K562 (cell line): ENCODE measurements around the gene TMEM204. TPM values are rescaled to one million over a fixed set of nuclear protein-coding genes. Genes with fewer than 3 reads are reported as not detected.
A peak's percentile ranks its signal among the peaks of the same experiment; 100 is the strongest.

Experiments used
- ATAC-seq: fragments of 200-7000 bp; cut with Tn5 transposase; 3 replicates; pipeline ENCODE4 v1.9.1; 2020; ENCODE audit warnings: moderate library complexity
- BruUV-seq: library from RNA; stranded (reverse); fragments of 400-500 nt; replicated peaks from 2 replicates; lab custom pipeline; 2021; lab: Mats Ljungman, UMichigan
- CTCF ChIA-PET: fragments of 300-600 bp; formaldehyde crosslinking; extraction: SDS; loops from one replicate; lab custom pipeline; 2021; ENCODE audit warnings: low intra/inter-chr PET ratio; lab: Yijun Ruan, JAX
- POLR2A ChIA-PET: fragments of 300-600, 350-650 bp; sonication (Branson Sonifier 250); formaldehyde crosslinking; extraction: SDS; loops from one replicate; lab custom pipeline; 2021; ENCODE audit warnings: antibody characterized with exemption, inconsistent platforms; lab: Yijun Ruan, JAX
- DNase-seq, 4 experiments: peaks; one replicate each; pipeline versions ENCODE4 v3.0.0 to v3.0.0-alpha.2; 2011 to 2018; ENCODE audit warnings: low spot score in 3 of 4, mixed read lengths in 3 of 4; ENCODE audit errors: extremely low read depth in 1 of 4
- FAIRE-seq: peaks from 2 replicates; lab custom pipeline; 2011; peaks lifted over from hg19 to GRCh38; lab: Jason Lieb, UNC
- H2AFZ ChIP-seq: 2 replicates; pipeline ENCODE4 v1.6.0; 2011; ENCODE audit warnings: low read depth, low read length, control low read depth, inconsistent platforms
- H3K27ac ChIP-seq: fragments of 200-600 bp; 3 replicates; pipeline ENCODE4 v1.8.0; 2011; ENCODE audit warnings: low read depth, mild to moderate bottlenecking, control low read depth, inconsistent platforms, low read length, moderate library complexity, mixed read lengths; ENCODE audit errors: extremely low read depth
- H3K27me3 ChIP-seq, 2 experiments: fragments of 300-600 bp in 1 of 2; 2 replicates in 1 of 2; 3 replicates in 1 of 2; pipeline versions ENCODE4 v1.6.0 to v1.8.0; 2011; ENCODE audit warnings: inconsistent platforms in 2 of 2, low read length in 2 of 2, mild to moderate bottlenecking in 1 of 2, mixed read lengths in 1 of 2, moderate library complexity in 1 of 2; ENCODE audit not compliant: control insufficient read depth in 2 of 2, insufficient read depth in 2 of 2
- H3K36me3 ChIP-seq: fragments of 300-600 bp; 3 replicates; pipeline ENCODE4 v1.8.0; 2011; ENCODE audit warnings: mild to moderate bottlenecking, low read length, inconsistent platforms; ENCODE audit not compliant: control insufficient read depth, insufficient read depth
- H3K4me1 ChIP-seq, 2 experiments: fragments of 200-600 bp in 1 of 2; replicated peaks in 1 of 2; 2 replicates in 1 of 2; 3 replicates in 1 of 2; pipeline versions ENCODE4 v1.5.1 to v1.8.0; 2011; ENCODE audit warnings: inconsistent platforms in 2 of 2, low read length in 2 of 2, mild to moderate bottlenecking in 1 of 2, mixed read lengths in 1 of 2, moderate library complexity in 1 of 2; ENCODE audit not compliant: control insufficient read depth in 2 of 2, insufficient read depth in 2 of 2
- H3K4me2 ChIP-seq: 2 replicates; pipeline ENCODE4 v1.6.1; 2011; ENCODE audit warnings: low read length, control low read depth, inconsistent platforms, mixed read lengths; ENCODE audit not compliant: insufficient read depth
- H3K4me3 ChIP-seq: fragments of 200-600 bp; sonication (generic), shearing (Covaris generic); 2 replicates; pipeline ENCODE4 v1.5.1; 2016; ENCODE audit warnings: control low read depth, inconsistent platforms
- H3K79me2 ChIP-seq: fragments of 200-600 bp; 3 replicates; pipeline ENCODE4 v1.8.0; 2011; ENCODE audit warnings: low read length, inconsistent platforms; ENCODE audit not compliant: control insufficient read depth, insufficient read depth
- H3K9ac ChIP-seq, 2 experiments: 2 replicates each; pipeline versions ENCODE4 v1.6.0 to v1.6.1; 2011; ENCODE audit warnings: low read depth in 2 of 2, low read length in 2 of 2, control low read depth in 1 of 2, inconsistent platforms in 1 of 2, mild to moderate bottlenecking in 1 of 2, mixed read lengths in 1 of 2; ENCODE audit not compliant: insufficient read depth in 1 of 2
- H3K9me1 ChIP-seq: one replicate; pipeline ENCODE4 v1.6.0; 2011; ENCODE audit warnings: inconsistent platforms, mild to moderate bottlenecking, low read length, moderate library complexity; ENCODE audit not compliant: control insufficient read depth, insufficient read depth
- H3K9me3 ChIP-seq: replicated peaks from 2 replicates; pipeline ENCODE4 v1.5.1; 2011; ENCODE audit warnings: low read depth, low read length, inconsistent platforms; ENCODE audit not compliant: control insufficient read depth, insufficient read depth
- H4K20me1 ChIP-seq: replicated peaks from 2 replicates; pipeline ENCODE4 v1.6.1; 2011; ENCODE audit warnings: low read length, inconsistent platforms, mixed read lengths; ENCODE audit not compliant: control insufficient read depth, insufficient read depth
- ATF1 ChIP-seq, 2 experiments: fragments of 450-650 bp in 1 of 2; IDR thresholded peaks; 2 replicates each; pipeline ENCODE4 v1.6.1; 2016; ENCODE audit warnings: missing compliant biosample characterization in 1 of 2, missing genetic modification characterization in 1 of 2
- KAT7 ChIP-seq: sonication (generic); formaldehyde crosslinking; IDR thresholded peaks from 2 replicates; pipeline ENCODE4 v1.8.0; 2022; ENCODE audit warnings: missing genetic modification reagents, mild to moderate bottlenecking, borderline replicate concordance
- PYGO2 ChIP-seq: fragments of 450-650 bp; IDR thresholded peaks from 2 replicates; pipeline ENCODE4 v1.6.1; 2016; ENCODE audit warnings: mild to moderate bottlenecking, missing genetic modification characterization, moderate library complexity, missing compliant biosample characterization
- RBBP5 ChIP-seq: fragments of 200-600 bp; sonication (generic); IDR thresholded peaks from 2 replicates; pipeline ENCODE4 v1.6.1; 2012; ENCODE audit warnings: borderline replicate concordance, mild to moderate bottlenecking, low read length, control low read depth, inconsistent platforms; ENCODE audit not compliant: insufficient read depth, poor library complexity, severe bottlenecking
- TCF7 ChIP-seq: sonication (generic); IDR thresholded peaks from 2 replicates; pipeline ENCODE4 v1.6.1; 2016; ENCODE audit warnings: antibody characterized with exemption, borderline replicate concordance
- U2AF1 ChIP-seq: fragments of 200-400 bp; formaldehyde crosslinking; optimal IDR thresholded peaks from 2 replicates; pipeline ENCODE3; 2017; ENCODE audit warnings: mild to moderate bottlenecking, low read depth, low read length, moderate library complexity
- ZNF174 ChIP-seq: fragments of 250-450 bp; sonication (Bioruptor Pico); IDR thresholded peaks from 2 replicates; pipeline ENCODE4 v1.4.0; 2020; ENCODE audit warnings: mild to moderate bottlenecking
- WGBS: fragments of 100-300 bp; shearing (Covaris generic); methylation state at CpG from one replicate; pipeline ENCODE4 v1.1.6; 2016; ENCODE audit warnings: low coverage, mixed read lengths; ENCODE audit not compliant: insufficient coverage; ENCODE audit errors: missing lambda C conversion rate; 5-methylcytosine and 5-hydroxymethylcytosine counted together
- in situ Hi-C: fragments of 300-500 bp; cut with MboI; formaldehyde crosslinking; loops from 4 replicates; pipeline ENCODE4 v1.15.0; 2018; ENCODE audit warnings: inconsistent platforms, mixed read lengths
- intact Hi-C: fragments of 100-400 bp; cut with micrococcal nuclease; formaldehyde crosslinking; loops from 2 replicates; pipeline ENCODE4 v1.14.2; 2022
- polyA plus RNA-seq, 8 experiments: library from polyadenylated mRNA; depleted of rRNA in 4 of 8; stranded (reverse) in 5 of 8; unstranded in 3 of 8; fragments of >200 nt; fragmentation: Nextera tagmentation in 2 of 8; fragmentation: Illumina TruSeq in 1 of 8; extraction: Ambion mirVana in 2 of 8; extraction: Trizol in 1 of 8; gene quantifications; 2 replicates each; pipeline versions ENCODE4 v1.2.1 to v1.2.3, GENCODE V29; 2011 to 2014; ENCODE audit warnings: inconsistent platforms in 1 of 8, missing spikeins in 1 of 8
- total RNA-seq, 7 experiments: library from RNA; depleted of rRNA in 6 of 7; stranded (reverse); fragments of >200 nt in 6 of 7; fragmentation: Illumina TruSeq in 2 of 7; extraction: Trizol in 2 of 7; gene quantifications; 2 replicates each; pipeline versions ENCODE4 v1.2.1 to v1.2.3, GENCODE V29; 2011 to 2021; ENCODE audit warnings: low replicate concordance in 1 of 7
- TF ChIP-seq, protein P1 (sequence below): fragments of 450-650 bp; IDR thresholded peaks from 2 replicates; pipeline ENCODE4 v1.6.1; 2016; ENCODE audit warnings: low read depth

TMEM204 gene
- total and polyA plus RNA-seq, 9 of the 15 experiments (the other 6 are each of a cell fraction or from before 2014, with no cell fraction given), result 0.04 to 0.18 TPM; not detected in 7

DNA sequence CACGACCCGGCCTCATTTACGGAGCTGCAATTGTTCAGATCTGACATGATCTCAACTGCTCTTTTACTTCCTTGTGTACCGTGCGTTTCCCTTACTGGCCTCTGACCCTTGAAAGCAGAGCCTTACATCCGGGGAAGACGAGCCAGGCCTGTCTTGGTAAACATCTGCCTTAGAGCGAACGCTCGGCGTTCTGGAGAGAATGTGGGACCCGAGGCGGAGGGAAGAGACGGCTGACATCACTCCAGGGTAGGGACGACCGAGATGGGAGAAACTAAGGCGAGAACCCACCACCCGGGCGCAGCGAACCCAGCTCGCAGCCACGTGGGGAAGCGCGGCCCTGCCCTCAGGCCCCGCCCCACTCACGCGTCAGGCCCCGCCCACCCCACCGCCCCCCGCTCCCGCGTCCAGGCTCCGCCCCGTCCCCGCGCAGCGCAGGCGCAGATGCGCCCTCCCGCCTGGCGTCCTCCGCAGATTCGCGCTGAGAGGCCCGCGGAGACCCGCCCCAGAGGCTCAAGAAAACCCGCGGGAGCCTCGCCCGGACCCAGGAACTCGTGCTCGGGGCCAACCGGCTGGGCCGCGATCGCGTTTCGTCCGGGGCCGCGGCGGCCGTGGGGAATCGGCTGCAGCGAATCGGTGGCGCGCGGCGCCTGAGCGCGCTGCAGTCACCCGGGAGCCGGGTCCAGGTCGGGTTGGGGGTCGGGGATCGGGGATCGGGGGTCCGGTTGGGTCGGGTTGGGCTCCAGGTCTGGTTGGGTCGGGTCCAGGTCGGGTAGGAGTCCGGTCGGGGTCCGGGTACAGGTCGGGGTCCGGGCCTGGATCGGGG is 40.3 kb upstream of the TMEM204 start, which contains the start of gene TELO2:
Gene TELO2 (plus strand): TSS at position 438 of the 823 bp plus-strand sequence. CDS start 922 bp downstream, outside the sequence.
- no peaks in the 10 kb centered on the region for H3K9me3 ChIP-seq
- peak within 1 kb of the TSS; percentile 94 for H3K27ac ChIP-seq
- peak within 1 kb of the TSS; percentile 92 for H3K4me3 ChIP-seq
- DNase-seq (peak; percentile 87 to 98 (median 97)), ATAC-seq (peak; percentile 89), FAIRE-seq (peak; percentile 91)
- peaks cover 16 to 56% of the 10 kb centered on the region in 2 experiments; a peak in 3 of 5 replicates for H3K4me1 ChIP-seq
- H3K27me3 ChIP-seq, result no peaks in the 10 kb centered on the region
- H3K36me3 ChIP-seq, result peaks cover 39% of the 10 kb centered on the region; the same call in 2 of the 3 replicates
- ChIA-PET CTCF (no interaction called here), POLR2A (interaction anchor here (0.5 to 2.6 kb wide), 11 partner anchors 10 to 802 kb away, joined by 3 to 13 read pairs (median 3); partner anchors contain the start of genes CRAMP1, IFT140 and MAPK8IP3)
- H3K4me2 ChIP-seq, result peak within 1 kb of the TSS; percentile 87
- BruUV-seq, result no TSS peak
- H4K20me1 ChIP-seq, result peaks cover 7% of the 10 kb centered on the region; the same call in 1 of the 2 replicates
- H3K9me1 ChIP-seq, result no peaks in the 10 kb centered on the region
- in situ Hi-C loops (no loop called here), intact Hi-C loops (no loop called here)
- H3K79me2 ChIP-seq, result peaks cover 32% of the 10 kb centered on the region
- H3K9ac ChIP-seq, result peak within 1 kb of the TSS; percentile 78 to 99
- H2AFZ ChIP-seq, result peak within 1 kb of the TSS; percentile 98
- under 1% methylated on average over 64 of the region's 89 CpGs for WGBS
- TF ChIP-seq U2AF1 (peak; percentile 86), RBBP5 (peak; percentile 74), KAT7 (CRISPR knock-in tag) (peak; percentile 52; the same call in 1 of the 2 replicates), TCF7 (no peak), ATF1 (CRISPR knock-in tag; IDR thresholded peaks at IDR 0.05) (no peak), ATF1 (tag; IDR thresholded peaks at IDR 0.05) (peak; percentile 78), ZNF174 (CRISPR knock-in tag) (no peak), PYGO2 (tag) (no peak)
- TF ChIP-seq, protein P1, sequence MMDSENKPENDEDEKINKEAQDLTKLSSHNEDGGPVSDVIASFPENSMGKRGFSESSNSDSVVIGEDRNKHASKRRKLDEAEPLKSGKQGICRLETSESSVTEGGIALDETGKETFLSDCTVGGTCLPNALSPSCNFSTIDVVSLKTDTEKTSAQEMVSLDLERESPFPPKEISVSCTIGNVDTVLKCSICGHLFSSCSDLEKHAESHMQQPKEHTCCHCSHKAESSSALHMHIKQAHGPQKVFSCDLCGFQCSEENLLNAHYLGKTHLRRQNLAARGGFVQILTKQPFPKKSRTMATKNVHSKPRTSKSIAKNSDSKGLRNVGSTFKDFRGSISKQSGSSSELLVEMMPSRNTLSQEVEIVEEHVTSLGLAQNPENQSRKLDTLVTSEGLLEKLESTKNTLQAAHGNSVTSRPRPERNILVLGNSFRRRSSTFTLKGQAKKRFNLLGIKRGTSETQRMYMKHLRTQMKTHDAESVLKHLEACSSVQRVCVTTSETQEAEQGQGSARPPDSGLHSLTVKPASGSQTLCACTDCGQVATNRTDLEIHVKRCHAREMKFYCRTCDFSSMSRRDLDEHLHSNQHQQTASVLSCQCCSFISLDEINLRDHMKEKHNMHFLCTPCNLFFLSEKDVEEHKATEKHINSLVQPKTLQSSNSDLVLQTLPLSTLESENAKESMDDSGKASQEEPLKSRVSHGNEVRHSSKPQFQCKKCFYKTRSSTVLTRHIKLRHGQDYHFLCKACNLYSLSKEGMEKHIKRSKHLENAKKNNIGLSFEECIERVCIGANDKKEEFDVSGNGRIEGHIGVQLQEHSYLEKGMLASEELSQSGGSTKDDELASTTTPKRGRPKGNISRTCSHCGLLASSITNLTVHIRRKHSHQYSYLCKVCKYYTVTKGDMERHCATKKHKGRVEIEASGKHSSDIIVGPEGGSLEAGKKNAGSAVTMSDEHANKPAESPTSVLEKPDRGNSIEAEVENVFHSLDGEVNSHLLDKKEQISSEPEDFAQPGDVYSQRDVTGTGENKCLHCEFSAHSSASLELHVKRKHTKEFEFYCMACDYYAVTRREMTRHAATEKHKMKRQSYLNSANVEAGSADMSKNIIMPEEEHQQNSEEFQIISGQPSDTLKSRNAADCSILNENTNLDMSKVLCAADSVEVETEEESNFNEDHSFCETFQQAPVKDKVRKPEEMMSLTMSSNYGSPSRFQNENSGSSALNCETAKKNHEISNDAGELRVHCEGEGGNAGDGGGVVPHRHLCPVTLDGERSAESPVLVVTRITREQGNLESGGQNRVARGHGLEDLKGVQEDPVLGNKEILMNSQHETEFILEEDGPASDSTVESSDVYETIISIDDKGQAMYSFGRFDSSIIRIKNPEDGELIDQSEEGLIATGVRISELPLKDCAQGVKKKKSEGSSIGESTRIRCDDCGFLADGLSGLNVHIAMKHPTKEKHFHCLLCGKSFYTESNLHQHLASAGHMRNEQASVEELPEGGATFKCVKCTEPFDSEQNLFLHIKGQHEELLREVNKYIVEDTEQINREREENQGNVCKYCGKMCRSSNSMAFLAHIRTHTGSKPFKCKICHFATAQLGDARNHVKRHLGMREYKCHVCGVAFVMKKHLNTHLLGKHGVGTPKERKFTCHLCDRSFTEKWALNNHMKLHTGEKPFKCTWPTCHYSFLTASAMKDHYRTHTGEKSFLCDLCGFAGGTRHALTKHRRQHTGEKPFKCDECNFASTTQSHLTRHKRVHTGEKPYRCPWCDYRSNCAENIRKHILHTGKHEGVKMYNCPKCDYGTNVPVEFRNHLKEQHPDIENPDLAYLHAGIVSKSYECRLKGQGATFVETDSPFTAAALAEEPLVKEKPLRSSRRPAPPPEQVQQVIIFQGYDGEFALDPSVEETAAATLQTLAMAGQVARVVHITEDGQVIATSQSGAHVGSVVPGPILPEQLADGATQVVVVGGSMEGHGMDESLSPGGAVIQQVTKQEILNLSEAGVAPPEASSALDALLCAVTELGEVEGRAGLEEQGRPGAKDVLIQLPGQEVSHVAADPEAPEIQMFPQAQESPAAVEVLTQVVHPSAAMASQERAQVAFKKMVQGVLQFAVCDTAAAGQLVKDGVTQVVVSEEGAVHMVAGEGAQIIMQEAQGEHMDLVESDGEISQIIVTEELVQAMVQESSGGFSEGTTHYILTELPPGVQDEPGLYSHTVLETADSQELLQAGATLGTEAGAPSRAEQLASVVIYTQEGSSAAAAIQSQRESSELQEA, result no peak
